CD4-positive, alpha-beta T cell treated with Interleukin-2 at 100 ng/mL for 4 hours (primary cell): Measurements from ENCODE around the gene HES7.
A peak's percentile ranks its signal among the peaks of the same experiment; 100 is the strongest.
"Not testable (repeated sequence)": the region's sequence is repeated elsewhere in the genome, so short reads cannot be mapped to it uniquely, and the experiment has no call there.

Source experiments
- DNase-seq: peaks from one replicate; pipeline ENCODE4 v3.0.0-alpha.2; 2020; ENCODE audit warnings: low spot score

HES7 gene

GRCh38 chr17:8123695-8124349, at the start of gene HES7:
Gene HES7, minus strand, starts transcription at chr17:8124106. Its CDS starts 22 bp downstream, at chr17:8124084.
- no peak for DNase-seq

- DNase-seq, result peak; percentile 91
These were observed 49.4 kb upstream of the HES7 start for GRCh38 chr17:8173056-8173870.

GRCh38 chr17:8170186-8170585, 46.3 kb upstream of the HES7 start:
- DNase-seq, result not testable (repeated sequence)

GRCh38 chr17:8167526-8167925, 43.6 kb upstream of the HES7 start:
- no peak for DNase-seq

- DNase-seq, result no peak
These were observed 42.8 kb upstream of the HES7 start for GRCh38 chr17:8166731-8167130.

- DNase-seq, result no peak
These were observed 40.9 kb upstream of the HES7 start for GRCh38 chr17:8164815-8165131.

- DNase-seq, result peak; percentile 73
These were observed 40.3 kb upstream of the HES7 start for GRCh38 chr17:8163978-8164814.

- no peak for DNase-seq
These were observed 39.4 kb upstream of the HES7 start for GRCh38 chr17:8162997-8163977.

- peak; percentile 80 for DNase-seq
These were observed 38.5 kb upstream of the HES7 start, which contains the start of gene VAMP2 for GRCh38 chr17:8162233-8162996. Gene VAMP2, minus strand, starts transcription at chr17:8162948. Its CDS starts 69 bp downstream, at chr17:8162879.

- DNase-seq, result no peak
These were observed 37.7 kb upstream of the HES7 start for GRCh38 chr17:8161289-8162232.

GRCh38 chr17:8160741-8161221, 36.9 kb upstream of the HES7 start:
- DNase-seq, result no peak

- no peak for DNase-seq
These were observed 36.3 kb upstream of the HES7 start for GRCh38 chr17:8160224-8160577.

- no peak for DNase-seq
These were observed 35.7 kb upstream of the HES7 start for GRCh38 chr17:8159459-8160223.

GRCh38 chr17:8159032-8159400, 35.1 kb upstream of the HES7 start:
- no peak for DNase-seq

GRCh38 chr17:8158267-8159031, 34.5 kb upstream of the HES7 start:
- DNase-seq, result peak; percentile 91

- DNase-seq, result peak; percentile 100
These were observed 32.5 kb upstream of the HES7 start for GRCh38 chr17:8156246-8156992.

- DNase-seq, result no peak
These were observed 32.0 kb upstream of the HES7 start for GRCh38 chr17:8155996-8156245.
